GM18870 (cell line): ENCODE results near the gene MRPL36.

ENCODE experiments used
- ATAC-seq: cut with Tn5 transposase; IDR thresholded peaks from one replicate; pipeline ENCODE4 v1.9.1; 2021; ENCODE audit warnings: moderate library complexity; ENCODE audit not compliant: unreplicated experiment

MRPL36 gene

DNA sequence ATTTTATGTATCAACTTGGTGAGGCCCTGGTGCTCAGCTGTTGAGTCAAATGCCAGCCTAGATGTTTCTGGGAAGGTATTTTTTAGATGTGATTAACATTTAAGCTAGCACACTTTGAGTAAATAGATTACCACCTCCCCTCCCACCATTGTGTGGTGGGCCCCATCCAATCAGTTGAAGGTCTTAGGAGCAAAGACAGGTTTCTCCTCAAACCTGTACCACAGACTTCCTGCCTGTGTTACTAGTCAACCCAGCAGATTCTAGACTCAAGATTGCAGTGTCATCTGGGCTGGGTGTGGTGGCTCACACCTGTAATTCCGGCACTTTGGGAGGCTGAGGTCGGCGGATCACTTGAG, 33.8 kb downstream of the MRPL36 start:
- no peak for ATAC-seq

- ATAC-seq = no peak
Measured at GRCh38 chr5:1765141-1765879, 34.3 kb downstream of the MRPL36 start.

- ATAC-seq = no peak
Measured at GRCh38 chr5:1764606-1764960, 35.1 kb downstream of the MRPL36 start.

DNA sequence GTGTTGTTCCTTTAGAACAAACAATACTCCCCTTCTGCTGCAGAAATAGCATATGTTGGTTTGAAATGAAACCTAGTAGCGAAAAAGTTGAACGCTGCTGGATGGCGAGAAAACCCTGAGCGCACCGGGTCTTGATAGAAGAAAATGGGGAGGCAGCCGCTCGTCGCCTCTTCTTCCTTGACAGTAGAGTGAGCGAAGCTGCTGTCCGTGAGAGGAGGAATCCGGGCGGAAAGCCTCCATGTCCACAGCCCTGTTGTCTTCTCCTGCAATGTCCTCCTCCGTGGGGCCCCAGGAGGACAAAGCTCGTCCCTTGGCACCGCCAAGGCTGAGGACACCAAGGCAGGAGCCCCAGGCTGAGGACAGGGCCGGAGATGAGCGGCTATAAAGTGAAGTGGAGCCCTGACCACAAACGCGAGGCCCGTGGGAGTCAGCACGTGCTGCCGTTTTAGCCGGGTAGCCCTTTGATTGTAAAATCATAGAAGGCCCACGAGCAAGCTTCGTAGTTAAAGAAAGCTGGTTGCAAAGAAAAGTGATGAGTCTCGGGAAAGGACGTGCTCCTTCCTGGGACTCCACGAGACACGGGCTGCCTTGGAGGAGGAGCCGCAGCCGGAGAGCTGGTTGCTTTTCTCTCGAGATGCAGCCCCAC, 35.6 kb downstream of the MRPL36 start:
- ATAC-seq = no peak

GRCh38 chr5:1763548-1763911, 36.1 kb downstream of the MRPL36 start:
- no peak for ATAC-seq

DNA sequence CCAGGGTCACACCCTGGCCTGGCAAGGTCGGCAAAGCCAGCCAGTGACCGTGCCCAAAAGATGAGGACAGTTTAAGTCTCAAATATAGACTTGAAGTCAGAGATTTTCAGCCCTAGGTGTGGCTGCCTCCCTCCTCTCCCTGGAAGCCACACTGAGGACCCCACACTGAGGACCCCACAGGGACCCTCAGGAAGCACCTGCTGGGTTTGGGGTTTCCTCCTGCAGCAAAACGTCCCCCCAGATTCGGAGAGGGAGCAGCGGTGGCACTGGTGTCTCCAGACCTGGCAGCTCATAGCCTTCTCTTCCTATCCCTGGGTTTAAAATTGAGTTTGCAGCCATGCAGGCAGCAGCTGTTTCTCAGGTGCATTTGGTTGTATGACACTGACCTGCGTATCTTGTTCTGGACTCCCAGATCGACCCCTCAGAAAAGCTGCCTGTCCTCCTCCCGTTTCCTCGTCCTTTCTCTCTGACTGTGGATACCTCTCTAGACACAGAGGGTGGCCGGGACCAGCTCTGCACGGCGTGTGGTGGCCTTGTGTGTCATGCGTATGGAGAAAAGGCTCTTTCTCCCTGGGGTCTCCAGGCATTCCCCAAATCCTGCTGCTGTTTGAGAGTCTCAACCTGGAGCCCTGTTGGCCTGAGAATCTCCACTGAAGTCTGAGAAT, 36.6 kb downstream of the MRPL36 start:
- no peak for ATAC-seq

DNA sequence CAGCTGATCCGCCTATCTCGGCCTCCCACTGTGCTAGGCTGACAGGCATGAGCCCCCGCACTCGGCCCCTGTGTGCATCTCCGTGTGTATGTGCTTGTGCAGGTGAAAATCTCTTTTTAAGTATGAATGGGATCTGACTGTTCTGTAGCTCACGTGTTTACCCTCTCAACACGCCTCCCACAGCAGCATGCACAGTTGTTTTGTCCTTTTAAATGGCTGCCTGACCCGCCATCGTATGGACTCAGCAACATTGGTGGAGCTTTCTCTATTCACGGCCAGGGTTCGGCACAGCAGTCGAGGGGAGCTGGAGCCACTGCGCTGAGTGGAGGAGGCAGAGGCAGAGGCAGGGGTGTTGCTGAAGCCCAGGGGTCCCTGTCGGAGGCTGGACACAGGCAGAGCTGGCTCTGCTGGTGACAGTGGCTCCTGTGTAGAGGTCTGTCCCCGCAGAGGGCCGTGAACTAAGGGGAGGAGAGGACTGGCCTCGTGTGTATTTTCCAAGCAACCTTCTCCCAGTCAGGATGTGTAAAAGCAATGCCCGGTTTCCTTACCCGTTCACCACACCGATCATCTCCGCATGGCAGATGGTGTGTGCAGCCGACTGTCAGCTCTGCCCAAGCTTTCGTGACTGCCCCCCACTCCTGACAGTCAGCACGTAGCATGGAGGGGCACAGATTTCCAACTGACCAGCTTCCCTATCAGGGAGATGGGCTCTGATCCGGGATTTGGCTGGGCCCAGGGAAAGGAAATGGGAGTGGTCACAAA, 37.3 kb downstream of the MRPL36 start:
- no peak for ATAC-seq

- ATAC-seq = no peak
Measured at GRCh38 chr5:1761453-1761755, 38.2 kb downstream of the MRPL36 start.

DNA sequence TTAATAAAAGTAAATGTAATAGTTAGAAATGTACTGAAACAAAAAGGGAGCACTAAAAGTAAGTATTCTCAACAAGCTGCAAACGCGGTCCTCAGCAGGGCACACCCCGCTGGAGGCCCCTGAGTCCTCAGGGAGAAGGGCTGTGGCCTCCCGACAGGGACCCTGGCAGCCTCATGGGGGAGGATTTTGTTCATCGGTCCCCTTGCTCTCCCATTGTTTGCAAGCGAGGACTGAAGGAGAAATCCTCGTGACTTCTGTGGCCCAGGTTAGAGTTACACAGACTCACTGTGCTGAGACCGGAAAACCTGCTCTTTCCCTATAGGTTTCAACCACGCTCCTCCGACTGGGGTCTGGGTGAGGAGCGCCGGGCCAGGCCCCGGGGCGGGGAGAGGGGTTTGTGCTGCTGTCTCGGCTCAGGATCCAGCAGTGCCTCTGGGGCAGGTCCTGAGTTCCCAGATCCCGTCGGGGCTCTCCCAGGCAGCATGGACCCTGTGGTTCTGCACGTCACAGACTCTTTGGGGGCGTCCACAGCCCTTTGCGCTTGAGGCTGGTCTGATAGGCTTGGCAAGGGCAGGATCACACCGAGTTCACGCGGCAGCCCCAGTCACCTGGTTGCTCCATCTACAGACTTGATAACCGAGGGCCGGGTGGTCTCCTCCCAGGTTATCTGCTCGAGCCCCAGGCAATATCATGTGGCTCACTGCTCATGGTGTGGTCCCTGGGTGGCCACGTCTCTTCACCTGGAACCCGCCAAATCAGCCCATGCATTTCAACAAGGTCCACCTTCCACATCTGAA, 38.8 kb downstream of the MRPL36 start:
- ATAC-seq = no peak

DNA sequence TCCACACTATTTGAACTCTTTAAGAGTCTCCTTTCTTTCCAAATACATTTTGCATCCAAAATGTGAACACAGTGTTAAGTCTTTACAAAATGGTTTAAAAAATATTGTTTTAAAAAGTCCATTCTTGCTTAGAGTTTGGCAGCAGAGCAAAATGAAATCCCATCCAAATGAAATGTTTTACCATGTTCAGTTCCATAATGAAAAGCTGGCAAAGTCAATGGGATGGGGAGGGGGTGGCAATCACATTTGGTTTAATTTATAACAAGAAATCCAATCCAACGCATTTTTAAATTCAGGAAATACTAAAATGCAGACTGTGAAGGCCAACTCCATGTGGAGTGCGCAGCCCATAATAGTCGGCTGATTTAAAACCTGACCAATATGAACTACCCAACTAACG, 39.4 kb downstream of the MRPL36 start:
- no peak for ATAC-seq

DNA sequence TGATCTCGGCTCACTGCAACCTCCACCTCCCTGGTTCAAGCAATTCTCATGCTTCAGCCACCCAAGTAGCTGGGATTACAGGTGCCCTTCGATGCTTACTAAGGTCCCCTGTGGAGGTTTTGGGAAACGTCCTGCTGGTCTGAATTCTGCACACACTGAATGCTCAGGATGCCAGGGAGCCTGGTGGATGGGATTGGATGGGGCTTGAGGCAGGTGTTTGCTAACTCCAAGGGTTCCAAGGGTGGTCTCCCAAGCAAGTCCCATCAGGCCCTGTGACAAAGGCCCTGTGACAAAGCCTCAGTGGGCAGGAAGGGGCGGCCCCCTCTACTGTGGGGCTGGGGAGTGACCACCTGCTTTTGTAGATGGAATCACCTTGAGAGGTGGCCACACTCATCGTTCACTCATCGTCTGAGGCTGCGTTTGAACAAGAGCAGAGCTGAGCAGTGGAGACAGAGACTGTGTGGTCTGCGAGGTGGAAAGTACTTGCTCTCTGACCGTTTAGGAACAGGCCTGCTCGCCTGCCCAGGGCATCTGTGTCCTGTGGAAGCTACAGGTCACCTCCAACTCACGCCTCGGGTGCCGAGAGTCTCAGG, 40.2 kb downstream of the MRPL36 start:
- no peak for ATAC-seq

GRCh38 chr5:1758574-1758973, 41.1 kb downstream of the MRPL36 start:
- ATAC-seq = no peak

- ATAC-seq = no peak
Measured at GRCh38 chr5:1757511-1757910, 42.1 kb downstream of the MRPL36 start.

- no peak for ATAC-seq
Measured at GRCh38 chr5:1756481-1756880, 43.2 kb downstream of the MRPL36 start.

DNA sequence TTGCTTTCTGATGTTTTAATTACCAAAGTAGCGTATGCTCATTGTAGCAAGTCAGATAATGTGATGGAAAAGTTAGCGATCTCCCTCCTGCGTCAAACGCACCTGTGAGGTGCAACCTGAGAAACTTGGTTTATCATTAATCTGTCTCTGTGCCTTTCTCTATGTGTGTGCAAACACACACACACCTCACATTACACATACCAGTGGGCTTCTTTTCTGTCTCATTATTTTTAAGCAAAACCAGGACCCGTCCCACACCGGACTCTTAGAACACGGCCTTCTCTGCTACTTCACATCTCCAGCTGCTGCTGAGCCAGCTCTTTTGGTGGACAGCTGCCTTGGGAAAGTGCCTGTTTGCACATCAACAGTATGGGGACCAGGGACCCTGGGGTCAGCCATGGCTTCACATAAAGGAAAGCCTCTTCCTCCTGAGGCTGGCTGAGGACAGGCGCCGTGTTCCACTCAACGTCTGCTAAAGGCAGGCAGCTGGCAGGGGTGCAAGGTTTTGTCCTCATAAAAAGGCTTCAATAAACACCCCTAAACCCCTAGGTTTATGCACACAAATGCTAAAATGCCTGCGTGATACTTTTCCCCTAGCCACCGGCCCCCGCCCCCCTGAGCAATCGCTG, 44.2 kb downstream of the MRPL36 start:
- ATAC-seq = no peak

DNA sequence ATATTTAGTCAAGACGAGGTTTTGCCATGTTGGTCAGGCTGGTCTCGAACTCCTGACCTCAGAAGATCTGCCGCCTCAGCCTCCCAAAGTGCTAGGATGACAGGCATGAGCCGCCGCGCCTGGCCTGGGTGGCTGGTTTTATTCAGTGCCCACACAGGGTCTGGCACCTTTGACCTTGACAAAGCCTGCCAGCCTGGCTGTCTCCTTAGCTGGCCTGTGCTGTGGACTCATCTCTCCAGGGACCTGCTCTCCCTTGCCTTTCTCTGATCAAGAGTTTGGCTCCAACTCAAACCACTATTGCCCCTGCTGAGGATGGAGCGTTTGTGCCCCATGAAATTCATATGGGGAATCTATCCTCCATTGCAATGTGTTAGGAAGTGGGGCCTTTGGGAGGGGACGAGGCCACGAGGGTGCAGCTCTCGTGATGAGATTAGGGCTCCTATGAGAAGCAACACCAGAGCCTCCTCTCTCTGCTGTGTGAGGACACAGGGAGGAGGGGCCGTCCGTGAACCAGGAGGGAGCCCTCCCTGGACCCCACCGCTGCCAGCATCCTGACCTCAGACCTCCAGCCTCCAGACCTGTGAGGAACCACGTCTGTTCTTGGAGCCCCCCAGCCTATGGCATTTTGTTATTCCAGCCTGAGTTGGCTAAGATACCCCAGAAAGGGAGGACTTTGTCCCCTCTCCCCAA, 45.0 kb downstream of the MRPL36 start:
- no peak for ATAC-seq

DNA sequence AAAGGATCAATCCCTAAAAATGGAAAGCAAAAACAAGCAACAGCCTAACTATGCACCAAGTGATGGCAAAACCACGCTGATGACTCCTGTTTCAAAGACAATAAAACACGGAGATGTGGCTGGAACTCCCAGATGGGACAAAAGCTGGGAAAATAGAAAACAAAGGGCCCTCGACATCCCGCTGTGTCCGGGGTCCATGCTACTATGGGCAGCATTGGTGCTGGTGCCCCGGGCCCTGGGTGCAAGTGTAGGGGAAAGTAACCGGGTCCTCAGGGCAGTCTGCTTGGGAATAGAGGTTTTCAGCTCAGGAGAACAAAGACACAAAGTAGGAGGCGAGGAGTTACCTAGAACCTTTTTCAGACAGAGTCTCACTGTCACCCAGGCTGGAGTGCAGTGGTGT, 46.1 kb downstream of the MRPL36 start:
- ATAC-seq = no peak

GRCh38 chr5:1752881-1753280, 46.8 kb downstream of the MRPL36 start:
- ATAC-seq = no peak

GRCh38 chr5:1751864-1752822, 47.5 kb downstream of the MRPL36 start:
- no peak for ATAC-seq
